SHP77 treated with DMSO at 0.1 percent for 48 hours (cell line): ENCODE measurements around the gene ARHGEF9.
"Not testable (repeated sequence)": the region's sequence is repeated elsewhere in the genome, so short reads cannot be mapped to it uniquely, and the experiment has no call there.

Experiments used
- DNase-seq: peaks from one replicate; lab custom pipeline; 2025; lab: John Stamatoyannopoulos, UW

ARHGEF9 gene

GRCh38 chrX:63784902-63785707 lies at the start of gene ARHGEF9:
Gene ARHGEF9 (minus strand): TSS chrX:63785214. CDS start chrX:63785145, 69 bp downstream.
- peak; percentile 18 for DNase-seq

GRCh38 chrX:63825446-63825845 lies 40.4 kb upstream of the ARHGEF9 start:
- not testable (repeated sequence) for DNase-seq

DNA sequence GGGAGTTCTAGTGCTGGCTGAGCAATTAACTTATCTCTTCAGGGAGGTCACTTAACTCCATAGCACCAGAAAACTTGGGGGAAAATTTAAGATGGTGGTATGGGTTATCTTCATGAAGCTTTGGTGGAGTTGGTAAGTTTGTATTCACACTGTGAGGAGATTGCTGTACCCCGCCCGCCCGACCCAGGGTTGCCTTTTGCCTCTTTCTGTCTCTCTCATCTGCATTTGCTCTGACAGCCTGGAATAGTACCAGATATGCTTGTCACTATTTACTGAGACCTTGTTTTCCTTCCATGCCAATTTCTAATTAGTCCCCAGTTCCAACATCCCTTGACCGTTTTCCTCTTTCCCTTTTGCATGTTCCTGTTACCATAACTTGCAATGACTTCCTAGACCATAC lies 33.1 kb upstream of the ARHGEF9 start:
- no peak for DNase-seq

GRCh38 chrX:63817696-63818095 lies 32.7 kb upstream of the ARHGEF9 start:
- no peak for DNase-seq

GRCh38 chrX:63812823-63813222 lies 27.8 kb upstream of the ARHGEF9 start:
- DNase-seq: no peak

- DNase-seq: no peak
These were observed 25.7 kb upstream of the ARHGEF9 start for GRCh38 chrX:63810746-63811145.

- DNase-seq: no peak
These were observed 24.2 kb upstream of the ARHGEF9 start for GRCh38 chrX:63809173-63809572.

GRCh38 chrX:63795406-63795805 lies 10.4 kb upstream of the ARHGEF9 start:
- not testable (repeated sequence) for DNase-seq

GRCh38 chrX:63785708-63786040 lies 660 bp upstream of the ARHGEF9 start:
- DNase-seq: no peak

DNA sequence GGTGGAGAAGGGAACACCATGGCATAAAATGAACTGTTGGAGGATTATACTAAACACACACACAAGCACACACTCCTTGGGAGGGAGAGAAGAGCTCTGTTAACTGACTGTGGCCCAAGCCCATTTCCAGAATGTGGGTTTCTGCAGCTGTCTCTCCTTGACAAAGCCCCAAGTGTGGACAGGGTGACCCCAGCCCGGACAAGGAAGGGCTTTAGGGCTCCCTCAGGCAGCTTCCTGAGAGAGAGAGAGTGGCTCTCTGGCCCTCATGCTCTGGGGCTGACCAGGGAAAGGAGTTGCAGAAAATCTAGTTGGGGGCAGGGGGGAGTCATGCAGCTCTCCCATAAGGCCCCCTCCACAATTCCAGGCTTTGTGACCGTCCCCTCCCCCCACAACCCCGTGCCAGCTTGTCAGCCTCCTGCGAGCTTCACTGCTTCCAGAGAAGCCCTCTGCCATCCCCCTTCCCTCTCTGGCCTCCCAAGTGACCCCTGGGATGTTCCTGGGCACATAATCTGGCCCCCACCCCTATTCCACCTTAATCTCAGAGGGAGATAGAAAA lies 590 bp downstream of the ARHGEF9 start:
- DNase-seq: no peak

GRCh38 chrX:63782515-63782914 lies 2.5 kb downstream of the ARHGEF9 start:
- no peak for DNase-seq

DNA sequence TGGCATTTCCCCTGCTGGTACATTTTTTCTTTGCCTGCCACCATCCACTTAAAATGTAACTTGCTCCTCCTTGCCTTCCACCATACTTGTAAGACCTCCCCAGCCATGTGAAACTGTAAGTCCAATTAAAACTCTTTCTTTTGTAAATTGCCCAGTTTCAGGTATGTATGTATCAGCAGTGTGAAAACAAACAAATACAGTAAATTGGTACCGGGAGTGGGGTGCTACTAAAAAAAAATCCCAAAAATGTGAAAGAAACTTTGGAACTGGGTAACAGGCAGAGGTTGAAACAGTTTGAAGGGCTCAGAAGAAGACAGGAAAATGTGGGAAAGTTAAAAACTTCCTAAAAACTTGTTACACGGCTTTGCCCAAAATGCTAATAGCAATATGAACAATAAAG lies 16.3 kb downstream of the ARHGEF9 start:
- no peak for DNase-seq

- DNase-seq: no peak
These were observed 19.3 kb downstream of the ARHGEF9 start for GRCh38 chrX:63765712-63766111.

DNA sequence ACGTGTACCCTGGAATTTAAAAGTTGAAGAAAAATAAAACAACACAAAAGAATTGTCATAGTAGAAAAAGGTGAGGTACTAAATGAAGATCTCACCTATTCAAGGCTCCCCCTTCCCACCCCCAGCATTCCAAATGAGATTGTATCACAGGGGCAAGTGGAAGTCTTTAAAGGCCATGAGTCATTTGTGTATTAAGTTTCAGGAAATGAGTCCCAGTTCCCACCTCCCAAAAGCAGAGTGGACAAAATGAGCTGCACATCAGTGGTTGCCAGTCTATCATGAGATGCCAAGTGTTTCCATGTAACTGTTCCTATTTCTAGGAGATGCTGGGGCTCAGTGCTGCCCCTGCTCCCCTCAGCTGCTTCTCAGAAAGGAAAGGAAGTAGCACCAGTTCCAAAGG lies 20.1 kb downstream of the ARHGEF9 start:
- no peak for DNase-seq

GRCh38 chrX:63761639-63762038 lies 23.4 kb downstream of the ARHGEF9 start:
- DNase-seq: no peak

GRCh38 chrX:63758011-63758410 lies 27.0 kb downstream of the ARHGEF9 start:
- DNase-seq: no peak

DNA sequence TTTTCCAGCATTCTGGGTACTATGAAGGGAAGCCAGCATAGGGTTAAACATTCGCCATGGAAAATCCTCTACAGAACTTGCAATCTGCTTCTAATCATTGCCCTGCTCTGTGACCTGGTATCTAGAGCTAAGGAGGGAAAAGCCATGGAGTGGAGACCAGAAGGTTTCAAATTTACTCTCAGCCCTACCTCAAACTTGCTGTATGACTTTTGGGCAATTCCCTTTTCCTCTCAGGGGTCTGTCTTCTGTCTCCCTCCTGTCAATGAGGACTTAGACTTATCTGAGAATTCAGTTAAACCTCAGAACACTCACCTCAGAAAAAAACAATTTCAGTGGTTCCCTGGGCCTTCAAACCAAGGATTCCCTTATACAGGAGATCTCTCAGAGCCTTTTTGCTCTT lies 29.1 kb downstream of the ARHGEF9 start:
- no peak for DNase-seq

GRCh38 chrX:63754860-63755579 lies 30.0 kb downstream of the ARHGEF9 start:
- DNase-seq: peak; percentile 50

- DNase-seq: no peak
These were observed 30.7 kb downstream of the ARHGEF9 start for GRCh38 chrX:63754136-63754859.

- DNase-seq: no peak
These were observed 33.5 kb downstream of the ARHGEF9 start for GRCh38 chrX:63751481-63751880.

DNA sequence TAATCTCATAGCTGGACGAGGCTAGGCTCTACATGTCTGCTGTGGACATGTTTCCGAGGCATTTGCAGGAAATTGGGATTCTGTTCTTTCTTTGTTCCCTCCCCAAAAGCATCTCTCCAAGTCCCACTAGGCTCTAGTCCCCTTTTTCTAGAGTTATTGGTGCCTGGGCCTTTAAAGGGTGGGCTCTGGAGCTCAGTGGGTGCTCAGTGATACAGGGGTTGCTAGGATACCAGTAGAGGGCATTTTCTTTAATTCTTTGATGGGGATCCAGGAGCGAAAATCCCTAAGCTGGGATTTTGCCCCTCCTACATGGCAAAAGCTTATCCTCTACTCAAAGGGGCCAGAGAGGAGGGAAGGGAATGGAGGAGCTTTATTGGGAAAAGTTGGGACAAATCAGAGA lies 34.2 kb downstream of the ARHGEF9 start:
- no peak for DNase-seq

GRCh38 chrX:63747331-63747730 lies 37.7 kb downstream of the ARHGEF9 start:
- no peak for DNase-seq

GRCh38 chrX:63746715-63747114 lies 38.3 kb downstream of the ARHGEF9 start:
- no peak for DNase-seq
